GM18870 (cell line): ENCODE data around the gene PPP1R14B.

Experiments used
- ATAC-seq: cut with Tn5 transposase; IDR thresholded peaks from one replicate; pipeline ENCODE4 v1.9.1; 2021; ENCODE audit warnings: moderate library complexity; ENCODE audit not compliant: unreplicated experiment

Gene PPP1R14B

DNA sequence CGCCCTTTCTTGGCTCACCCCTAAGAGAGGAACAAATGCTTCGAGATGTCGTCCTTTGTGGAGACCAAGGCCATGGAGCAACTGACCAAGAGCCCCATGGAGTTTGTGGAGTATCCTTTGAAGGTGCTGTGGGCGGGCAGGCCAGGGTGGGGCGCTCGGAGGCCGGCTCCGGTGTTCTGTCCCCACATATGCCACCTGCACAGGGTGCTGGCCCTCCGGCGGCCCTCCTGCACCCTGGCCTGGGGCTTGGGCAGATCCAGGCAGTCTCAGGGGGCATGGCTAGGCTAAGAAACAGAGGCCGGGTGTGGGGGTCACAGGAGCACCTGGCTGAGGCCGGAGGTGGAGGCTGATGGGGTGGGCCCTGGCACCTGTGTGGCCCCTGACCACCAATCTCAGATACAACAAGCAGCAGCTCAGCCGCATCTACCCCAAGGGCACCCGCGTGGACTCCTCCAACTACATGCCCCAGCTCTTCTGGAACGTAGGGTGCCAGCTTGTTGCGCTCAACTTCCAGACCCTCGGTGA, 14.9 kb upstream of the PPP1R14B start:
- no peak for ATAC-seq

- no peak for ATAC-seq
These were observed 13.5 kb upstream of the PPP1R14B start for GRCh38 chr11:64260147-64260708.

DNA sequence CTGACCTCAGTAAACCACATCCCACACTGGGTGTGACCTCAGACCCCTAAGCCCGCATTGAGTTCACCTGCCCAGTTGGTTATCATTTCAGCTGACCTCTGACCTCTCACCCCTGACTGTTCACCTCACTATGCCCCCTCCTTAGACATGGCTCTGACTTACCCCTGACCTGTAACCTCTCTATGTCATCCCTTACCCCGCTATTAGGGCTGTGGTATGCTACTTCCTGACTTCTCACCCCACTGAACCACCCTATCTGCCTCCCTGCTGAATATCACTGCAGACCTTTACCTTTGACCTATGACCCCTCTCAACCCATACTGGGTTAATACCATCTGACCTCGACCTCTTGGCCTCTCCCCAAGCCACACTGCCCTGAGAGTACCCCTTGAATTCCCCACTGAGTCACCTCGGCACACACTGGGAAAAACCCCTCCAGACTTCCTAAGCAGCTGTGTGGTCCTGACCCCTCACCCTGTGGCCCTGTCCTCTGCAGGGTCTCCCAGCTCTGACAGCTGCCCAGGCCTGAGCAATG, 12.9 kb upstream of the PPP1R14B start:
- no peak for ATAC-seq

DNA sequence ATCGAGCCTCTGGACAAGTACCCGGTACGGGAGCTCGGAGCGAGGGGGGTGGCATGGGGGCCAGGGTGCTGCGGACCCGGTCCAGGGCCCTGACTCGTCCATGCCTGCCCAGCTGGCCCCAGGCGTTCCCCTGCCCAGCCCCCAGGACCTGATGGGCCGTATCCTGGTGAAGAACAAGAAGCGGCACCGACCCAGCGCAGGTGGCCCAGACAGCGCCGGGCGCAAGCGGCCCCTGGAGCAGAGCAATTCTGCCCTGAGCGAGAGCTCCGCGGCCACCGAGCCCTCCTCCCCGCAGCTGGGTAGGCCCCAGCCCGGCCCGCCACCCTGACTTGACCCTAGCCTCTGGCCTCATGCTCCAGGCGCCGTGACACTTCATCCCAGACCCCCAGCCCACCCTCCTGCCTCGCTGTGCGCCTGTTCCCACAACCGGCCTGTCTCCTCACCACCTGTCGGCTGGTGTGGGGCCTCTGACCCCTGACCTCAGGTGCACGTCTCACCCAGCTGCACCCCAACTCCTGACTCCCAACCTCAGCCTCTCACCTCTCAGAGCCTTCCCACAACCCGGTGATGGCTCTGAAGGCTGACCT, 12.3 kb upstream of the PPP1R14B start:
- no peak for ATAC-seq

DNA sequence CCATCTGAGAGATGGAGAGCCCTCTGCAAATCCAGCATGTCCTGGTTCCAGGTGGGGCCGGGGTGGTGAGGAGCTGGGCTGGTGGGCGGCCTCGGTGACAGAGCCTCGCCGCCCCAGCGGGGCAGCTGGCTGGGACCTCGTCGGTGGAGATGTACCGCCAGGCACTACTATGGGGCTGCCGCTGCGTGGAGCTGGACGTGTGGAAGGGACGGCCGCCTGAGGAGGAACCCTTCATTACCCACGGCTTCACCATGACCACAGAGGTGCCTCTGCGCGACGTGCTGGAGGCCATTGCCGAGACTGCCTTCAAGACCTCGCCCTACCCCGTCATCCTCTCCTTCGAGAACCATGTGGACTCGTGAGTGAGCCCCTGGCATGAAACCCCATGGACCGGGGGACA, 11.6 kb upstream of the PPP1R14B start:
- ATAC-seq: no peak

GRCh38 chr11:64256300-64256699, 9.6 kb upstream of the PPP1R14B start:
- no peak for ATAC-seq

GRCh38 chr11:64255135-64256128, 8.7 kb upstream of the PPP1R14B start:
- ATAC-seq: no peak

DNA sequence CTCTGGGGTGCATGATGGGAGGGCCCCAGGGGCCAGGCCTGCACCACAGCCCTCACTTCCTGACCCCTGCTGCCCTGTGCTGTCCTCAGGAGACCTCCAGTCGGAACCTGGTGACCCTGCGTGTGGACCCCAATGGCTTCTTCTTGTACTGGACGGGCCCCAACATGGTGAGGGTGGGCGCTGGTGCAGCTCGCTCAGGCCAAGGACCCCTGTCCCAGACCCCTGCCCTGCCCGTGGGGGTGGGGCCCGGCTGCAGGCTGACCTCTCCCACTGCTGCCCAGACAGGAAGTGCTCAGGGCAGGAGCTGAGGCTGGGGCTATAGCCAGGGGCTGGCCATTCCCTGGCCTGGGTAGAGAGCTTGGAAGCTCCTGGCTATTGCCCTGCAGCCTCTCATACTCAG, 7.6 kb upstream of the PPP1R14B start:
- ATAC-seq: no peak

DNA sequence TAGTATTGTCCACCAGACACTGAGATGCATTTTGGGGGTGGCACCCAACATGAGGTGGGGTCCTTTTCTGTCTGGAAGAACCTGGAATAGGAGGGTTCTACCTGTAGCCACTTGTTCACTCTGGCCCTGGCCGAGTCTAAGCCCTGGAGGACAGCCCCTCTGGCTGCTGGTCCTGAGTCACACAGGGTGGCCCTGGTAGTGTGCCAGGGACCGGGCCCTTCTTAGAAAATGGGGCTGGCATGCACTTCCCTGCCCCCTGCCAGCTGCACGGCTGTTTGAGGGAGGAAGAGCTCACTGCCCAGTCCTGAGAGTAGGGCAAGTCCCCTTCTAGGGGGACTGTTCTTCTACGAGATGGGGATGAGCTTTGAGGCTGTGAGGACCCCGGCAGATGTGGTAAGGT, 6.7 kb upstream of the PPP1R14B start:
- ATAC-seq: no peak

DNA sequence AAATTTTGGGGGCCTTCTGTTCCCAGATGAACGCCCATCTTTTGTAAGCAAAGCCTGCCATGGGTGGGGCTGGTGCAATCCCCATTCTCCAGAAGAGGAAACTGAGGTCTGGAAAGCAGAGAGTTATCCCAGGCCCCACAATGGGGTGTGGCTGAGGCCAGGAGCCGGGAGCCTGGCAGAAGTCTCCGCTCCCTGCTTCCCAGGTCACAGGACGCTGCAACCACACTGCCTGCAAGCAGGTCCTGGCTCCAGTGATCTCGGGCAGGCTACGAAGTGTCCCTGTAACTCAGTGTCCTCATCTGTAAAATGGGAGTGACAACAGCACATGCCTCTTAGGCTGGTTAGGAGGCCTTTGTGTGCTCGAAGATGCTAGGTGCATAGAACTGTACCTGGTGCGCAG, 6.3 kb upstream of the PPP1R14B start:
- no peak for ATAC-seq

DNA sequence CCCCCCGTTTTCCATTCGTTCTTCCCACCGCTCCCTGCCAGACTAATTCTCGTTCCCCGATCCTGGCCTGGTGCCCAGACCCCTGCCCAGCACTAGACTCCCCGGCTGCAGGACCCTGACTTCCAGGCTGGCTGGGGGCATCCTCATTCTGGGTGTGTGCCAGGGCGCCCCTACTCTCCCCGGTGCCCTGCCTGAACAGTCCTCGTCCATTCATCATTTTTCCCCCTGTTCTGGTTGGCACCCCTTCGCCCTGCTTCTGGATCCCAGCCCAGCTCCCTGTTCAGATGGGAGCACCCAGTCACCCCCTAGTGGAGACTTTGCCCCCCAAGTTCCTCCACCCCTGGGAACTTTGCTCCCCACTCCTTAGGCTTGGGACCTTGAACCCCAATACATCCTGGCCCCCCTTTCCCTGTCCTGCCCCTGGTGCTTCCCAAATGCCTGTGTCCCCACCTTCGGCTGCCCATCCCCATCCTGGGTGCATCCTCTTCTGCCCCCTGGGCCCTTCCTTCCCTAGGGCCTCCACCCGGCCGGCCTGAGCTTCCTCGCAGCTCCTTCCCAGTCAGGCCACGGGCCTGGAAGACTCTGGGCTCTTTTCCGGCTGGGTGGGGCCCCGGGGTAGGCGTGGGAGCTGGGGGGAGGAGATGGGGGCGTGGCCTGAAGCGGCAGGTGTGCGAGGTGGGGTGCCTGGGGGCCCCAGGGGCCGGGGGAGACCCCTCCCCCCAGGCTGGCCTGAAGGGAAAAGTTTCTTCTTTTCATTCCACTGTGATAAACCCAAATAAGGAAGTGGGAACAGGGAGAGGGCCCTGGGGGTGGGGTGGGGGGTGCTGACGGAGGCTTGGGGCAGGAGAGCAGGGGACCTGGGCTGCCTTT, 5.5 kb upstream of the PPP1R14B start:
- ATAC-seq: no peak

DNA sequence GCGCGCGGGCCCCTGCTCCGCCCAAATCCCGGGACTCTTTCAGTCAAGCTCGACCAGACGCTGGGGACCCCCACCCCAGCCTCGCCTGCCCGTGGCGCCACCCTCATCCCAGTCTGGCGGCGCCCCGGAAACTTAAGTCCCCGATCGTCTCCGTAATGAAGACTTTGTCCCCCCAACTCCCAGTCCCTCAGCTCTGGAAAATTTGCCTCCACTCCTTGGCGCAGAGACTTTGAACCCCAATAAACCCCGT, 4.9 kb upstream of the PPP1R14B start:
- ATAC-seq: no peak

DNA sequence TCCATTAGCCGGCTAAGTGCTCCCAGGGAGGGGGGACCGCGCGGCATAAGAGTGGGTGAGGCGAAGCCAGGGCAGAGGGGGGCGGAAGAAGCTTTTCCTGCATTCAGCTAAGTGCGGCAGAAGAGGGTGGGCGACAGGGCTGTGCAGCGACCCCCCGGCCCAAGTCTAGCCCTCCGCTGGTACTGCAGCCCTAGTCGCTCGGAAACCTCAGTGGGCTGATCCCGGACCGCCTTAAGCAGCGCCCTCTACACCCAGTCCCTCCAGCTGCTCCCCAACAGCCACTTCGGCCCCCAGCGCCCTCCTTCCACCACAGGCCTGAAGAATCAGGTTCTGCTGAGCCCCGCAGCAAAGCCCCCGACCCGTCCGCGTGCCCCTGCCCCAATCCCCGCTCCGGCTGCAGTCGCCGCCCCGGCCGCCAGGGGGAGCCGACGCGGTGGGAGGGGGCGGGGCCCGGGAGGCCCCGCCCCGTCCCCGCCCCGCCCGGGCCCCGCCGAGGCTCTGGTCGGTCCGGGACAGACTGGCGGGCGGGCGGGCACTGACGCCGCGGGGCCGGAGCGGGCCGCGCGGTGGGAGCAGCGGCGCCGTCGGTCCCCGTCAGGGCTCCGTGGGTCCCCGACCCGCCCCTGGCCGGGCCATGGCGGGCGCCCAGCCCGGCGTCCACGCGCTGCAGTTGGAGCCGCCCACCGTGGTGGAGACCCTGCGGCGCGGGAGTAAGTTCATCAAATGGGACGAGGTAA, 4.4 kb upstream of the PPP1R14B start, which contains the start of gene PLCB3:
PLCB3 (plus strand) TSS at position 515 of the 737 bp plus-strand sequence; CDS start at position 635, 120 bp downstream.
- ATAC-seq: no peak

GRCh38 chr11:64250415-64251015, 3.8 kb upstream of the PPP1R14B start:
- ATAC-seq: no peak

- no peak for ATAC-seq
These were observed 3.0 kb upstream of the PPP1R14B start for GRCh38 chr11:64249563-64250414.

DNA sequence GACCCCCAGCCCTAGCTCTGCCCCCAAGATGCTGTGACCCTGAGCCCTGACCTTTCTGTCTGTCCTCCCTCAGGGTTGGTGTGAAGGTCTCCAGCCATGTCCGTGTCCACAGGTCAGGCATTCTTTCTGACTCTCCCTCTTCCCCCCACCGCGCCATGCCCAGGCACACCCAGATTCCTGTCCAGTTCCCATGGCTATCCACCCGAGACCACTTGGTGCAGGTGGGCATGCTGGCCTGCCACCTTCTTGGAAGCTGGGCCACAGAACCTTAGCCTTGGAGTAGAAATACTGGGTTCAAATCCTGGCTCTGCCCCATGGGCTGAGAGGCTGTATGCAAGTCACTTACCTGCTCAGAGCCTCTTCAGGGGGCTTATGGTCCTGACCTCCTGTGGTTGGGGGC, 2.3 kb upstream of the PPP1R14B start:
- ATAC-seq: no peak

DNA sequence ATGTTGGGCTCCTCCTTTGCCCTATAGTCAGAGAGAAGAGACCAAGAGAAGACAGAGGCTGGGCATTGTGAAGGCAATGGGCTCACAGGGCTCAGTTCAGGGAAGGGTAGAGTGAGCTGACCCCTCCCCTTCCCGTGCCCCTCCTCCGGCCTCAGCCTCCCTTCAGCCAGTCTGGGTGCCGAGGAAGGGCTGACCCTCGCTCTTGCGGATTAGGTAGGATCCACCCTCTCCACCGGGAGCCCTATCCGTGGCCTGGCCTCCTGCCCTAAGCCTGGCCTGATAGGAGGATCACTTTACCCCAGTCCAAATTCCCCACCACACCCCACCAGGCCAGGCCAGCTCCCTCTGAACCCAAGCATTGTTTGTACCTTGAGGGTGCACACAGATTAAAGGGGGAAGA, 1.8 kb upstream of the PPP1R14B start:
- no peak for ATAC-seq

DNA sequence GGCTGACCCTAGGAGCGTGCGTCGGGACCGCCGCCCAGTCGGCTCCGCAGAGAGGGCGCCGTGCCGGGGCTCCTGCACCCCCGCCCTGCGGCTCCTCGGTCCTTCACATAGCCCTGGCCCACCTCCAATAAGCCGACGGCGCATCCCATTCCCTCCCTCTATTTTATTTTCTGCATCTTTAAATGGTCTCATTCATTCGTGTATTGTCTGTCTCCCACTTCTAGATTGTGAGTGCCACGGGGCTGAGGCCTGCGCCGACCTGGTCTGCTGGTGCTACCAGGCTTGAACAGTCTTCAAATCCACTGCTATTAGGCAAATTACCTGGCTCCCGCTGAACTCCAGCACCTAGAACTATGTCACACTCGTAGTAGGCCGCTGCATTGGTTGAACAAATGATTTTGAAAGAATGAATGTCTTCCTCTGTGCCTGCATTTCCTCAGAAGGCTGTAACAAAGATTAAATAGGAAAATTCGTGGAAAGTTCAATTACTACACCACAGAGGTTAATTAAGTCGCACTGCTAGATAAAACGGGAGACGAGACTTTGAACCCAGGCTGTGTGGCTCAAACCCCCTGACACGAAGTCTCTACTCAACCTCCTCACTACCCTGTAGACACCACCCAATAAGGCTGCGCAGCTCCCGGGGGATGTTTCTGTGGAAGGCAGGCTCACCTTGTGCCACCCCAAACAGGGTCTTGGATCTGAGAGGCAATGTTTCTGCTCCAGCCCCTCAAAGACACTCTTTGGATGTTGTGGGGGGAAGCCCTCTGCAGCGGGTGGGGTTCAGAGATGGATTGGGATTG, 1.2 kb upstream of the PPP1R14B start:
- no peak for ATAC-seq
